Adrenal gland (tissue), 12 donors: ENCODE data around the gene CPS1. TPM values are rescaled to one million over a fixed set of nuclear protein-coding genes. Genes with fewer than 3 reads are reported as not detected.

Source experiments
- DNase-seq, 7 donors: peaks; one replicate each; pipeline ENCODE4 v3.0.0-alpha.2; 2019 to 2020
- H3K27ac ChIP-seq, 5 donors: fragments of 200-600 bp; sonication (generic) in 4 of 5; 1 replicate in 3 of 5; 2 replicates in 2 of 5; pipeline versions ENCODE4 v1.5.1 to v1.8.0; 2016 to 2020; ENCODE audit warnings: mild to moderate bottlenecking in 1 of 5
- H3K27me3 ChIP-seq: fragments of 200-600 bp; 2 replicates; pipeline ENCODE4 v1.8.0; 2021
- H3K36me3 ChIP-seq, 2 donors: fragments of 200-600 bp; replicated peaks in 1 of 2; 1 replicate in 1 of 2; 2 replicates in 1 of 2; pipeline versions ENCODE4 v1.5.1 to v1.8.0; 2018 to 2022
- H3K4me1 ChIP-seq, 2 donors: fragments of 200-600 bp; replicated peaks in 1 of 2; 1 replicate in 1 of 2; 2 replicates in 1 of 2; pipeline versions ENCODE4 v1.5.1 to v1.8.0; 2018 to 2021
- H3K4me3 ChIP-seq, 4 donors: fragments of 200-600 bp; sonication (generic) in 3 of 4; one replicate each; pipeline ENCODE4 v1.5.1; 2016 to 2018
- H3K9me3 ChIP-seq, 3 donors: fragments of 200-600 bp; sonication (generic) in 1 of 3; replicated peaks in 1 of 3; 1 replicate in 2 of 3; 2 replicates in 1 of 3; pipeline versions ENCODE4 v1.5.1 to v1.8.0; 2016 to 2021
- CTCF ChIP-seq, 6 experiments: fragments of 450-650 bp in 4 of 6; fragments of 200-600 bp in 2 of 6; sonication (generic) in 1 of 6; IDR thresholded peaks; 1 replicate in 5 of 6; 2 replicates in 1 of 6; pipeline versions ENCODE4 v1.5.1 to v1.8.0; 2016 to 2021; ENCODE audit warnings: antibody characterized with exemption in 6 of 6, mild to moderate bottlenecking in 2 of 6, moderate library complexity in 1 of 6
- POLR2A ChIP-seq, 2 donors: fragments of 450-650 bp; IDR thresholded peaks; one replicate each; pipeline ENCODE4 v1.6.1; 2017; ENCODE audit warnings: antibody characterized with exemption in 2 of 2, mild to moderate bottlenecking in 2 of 2, moderate library complexity in 1 of 2
- WGBS, 4 donors: extraction: QIAGEN DNeasy Blood & Tissue Kit in 2 of 4; methylation state at CpG; one replicate each; pipeline versions ENCODE4 v1.1.5 to v1.1.7; 2013 to 2017; 5-methylcytosine and 5-hydroxymethylcytosine counted together
- intact Hi-C, 2 donors: fragments of 100-400 bp; cut with DNase I; formaldehyde crosslinking; loops; one replicate each; pipeline versions ENCODE4 v1.14.1 to v1.15.0; 2022 to 2023
- polyA plus RNA-seq, 3 donors: library from polyadenylated mRNA; stranded (reverse); fragments of 200-250 nt in 2 of 3; fragments of 350-450 nt in 1 of 3; fragmentation: Illumina TruSeq in 1 of 3; extraction: RNeasy Lipid Tissue Mini Kit (QIAGEN cat#74804) in 1 of 3; gene quantifications; one replicate each; pipeline ENCODE4 v1.2.3, GENCODE V29; 2013 to 2014
- total RNA-seq, 9 donors: library from RNA; depleted of rRNA in 4 of 9; stranded (reverse); fragments of >200 nt in 4 of 9; fragments of 120-200 nt in 1 of 9; fragmentation: NEBNext Ultra II Directional in 1 of 9; extraction: Animal tissue kit (Norgen Biotek cat#: 25700) in 1 of 9; gene quantifications; one replicate each; pipeline versions ENCODE4 v1.1.0 to v1.2.4, GENCODE V29; 2013 to 2023
- donor health status: healthy with polysubstance abuse.
- donor health status: Bipolar disorder and iron deficiency.
- donor health status: DM: yes; HTN: yes; CAD: no.
- donor health status: DM: no; HTN: no; CAD: no.
- donor health status: DM: no; HTN: no; CAD: no.
- donor health status: DM: yes; HTN: yes; CAD: no.

Gene CPS1
- total and polyA plus RNA-seq, 12 donors = 0.61 to 4.3 (median 1.7) TPM

GRCh38 chr2:210584834-210585233 is 28.4 kb downstream of the CPS1 start:
- Histone ChIP-seq H3K4me3 (no peak overlapping the region), H3K4me1 (no peaks in the 10 kb centered on the region), H3K9me3 (no peaks in the 10 kb centered on the region), H3K27ac (no peak overlapping the region), H3K36me3 (no peaks in the 10 kb centered on the region), H3K27me3 (no peaks in the 10 kb centered on the region)
- DNase-seq = no peak
- intact Hi-C loops = no loop called here
- TF ChIP-seq CTCF (IDR thresholded peaks at IDR 0.05) (no peak), POLR2A (IDR thresholded peaks at IDR 0.05) (no peak)
- WGBS, 4 donors = 76 to 89% (median 78%) methylated on average over 2 of the region's 2 CpGs

- TF ChIP-seq CTCF (IDR thresholded peaks at IDR 0.05) (no peak), POLR2A (IDR thresholded peaks at IDR 0.05) (no peak)
- H3K4me1 ChIP-seq = no peaks in the 10 kb centered on the region
- H3K27me3 ChIP-seq = no peaks in the 10 kb centered on the region
- H3K27ac ChIP-seq = no peak overlapping the region
- no peaks in the 10 kb centered on the region for H3K9me3 ChIP-seq
- DNase-seq = no peak
- no peak overlapping the region for H3K4me3 ChIP-seq
- H3K36me3 ChIP-seq = no peaks in the 10 kb centered on the region
- intact Hi-C loops = no loop called here
Observed at GRCh38 chr2:210586381-210586780, 30.0 kb downstream of the CPS1 start.

GRCh38 chr2:210591663-210592062 is 35.3 kb downstream of the CPS1 start:
- DNase-seq = no peak
- H3K27me3 ChIP-seq = no peaks in the 10 kb centered on the region
- no peak for TF ChIP-seq POLR2A (IDR thresholded peaks at IDR 0.05)
- TF ChIP-seq CTCF (IDR thresholded peaks at IDR 0.05) = no peak
- intact Hi-C loops = no loop called here
- H3K4me3 ChIP-seq = no peak overlapping the region
- H3K4me1 ChIP-seq = no peaks in the 10 kb centered on the region
- no peaks in the 10 kb centered on the region for H3K36me3 ChIP-seq
- no peaks in the 10 kb centered on the region for H3K9me3 ChIP-seq
- WGBS, 4 donors = 65 to 79% (median 74%) methylated on average over 2 of the region's 2 CpGs
- H3K27ac ChIP-seq = no peak overlapping the region

- TF ChIP-seq CTCF (IDR thresholded peaks at IDR 0.05) = no peak
- TF ChIP-seq POLR2A (IDR thresholded peaks at IDR 0.05) = no peak
- Histone ChIP-seq H3K9me3 (no peaks in the 10 kb centered on the region), H3K27me3 (no peaks in the 10 kb centered on the region), H3K27ac (no peak overlapping the region), H3K36me3 (no peaks in the 10 kb centered on the region), H3K4me3 (no peak overlapping the region), H3K4me1 (no peaks in the 10 kb centered on the region)
- 71 to 76% (median 75%) methylated on average over 4 of the region's 4 CpGs for WGBS, 4 donors
- no peak for DNase-seq
- intact Hi-C loops = no loop called here
Observed at GRCh38 chr2:210592726-210593125, 36.3 kb downstream of the CPS1 start.
